Right renal pelvis (tissue), 4 donors: ENCODE measurements around the gene MED26. TPM values are rescaled to one million over a fixed set of nuclear protein-coding genes. Genes with fewer than 3 reads are reported as not detected.

Source experiments
- DNase-seq, 4 donors: peaks; one replicate each; pipeline ENCODE4 v3.0.0-alpha.2; 2013; ENCODE audit warnings: low read depth in 4 of 4, low spot score in 3 of 4, missing footprints in 1 of 4
- polyA plus RNA-seq, 4 donors: library from polyadenylated mRNA; unstranded; fragments of 120-200 nt; gene quantifications; one replicate each; pipeline ENCODE4 v1.2.1, GENCODE V29; 2013; ENCODE audit not compliant: insufficient read length in 4 of 4

MED26 gene
- polyA plus RNA-seq, 4 donors: 7.0 to 8.2 (median 7.7) TPM

- DNase-seq: no peak
Observed at GRCh38 chr19:16594131-16594586, 33.8 kb downstream of the MED26 start.

- DNase-seq: no peak
Observed at GRCh38 chr19:16593181-16593580, 34.8 kb downstream of the MED26 start.

- DNase-seq: no peak
Observed at GRCh38 chr19:16591803-16592556, 36.0 kb downstream of the MED26 start.

- no peak for DNase-seq
Observed at GRCh38 chr19:16590876-16591802, 36.9 kb downstream of the MED26 start.

GRCh38 chr19:16589917-16590316 lies 38.1 kb downstream of the MED26 start:
- no peak for DNase-seq

GRCh38 chr19:16588824-16589577 lies 39.0 kb downstream of the MED26 start:
- no peak for DNase-seq

- no peak for DNase-seq
Observed at GRCh38 chr19:16587833-16588823, 39.9 kb downstream of the MED26 start.

- no peak for DNase-seq
Observed at GRCh38 chr19:16586991-16587832, 40.8 kb downstream of the MED26 start.

GRCh38 chr19:16586477-16586871 lies 41.5 kb downstream of the MED26 start:
- no peak for DNase-seq

GRCh38 chr19:16585808-16586476 lies 42.1 kb downstream of the MED26 start:
- DNase-seq: no peak

- no peak for DNase-seq
Observed at GRCh38 chr19:16585094-16585801, 42.8 kb downstream of the MED26 start.

- DNase-seq: peak in 3 of 4 donors; percentile 41 to 57 (median 50)
Observed at GRCh38 chr19:16584248-16585093, 43.5 kb downstream of the MED26 start.

GRCh38 chr19:16582486-16583261 lies 45.3 kb downstream of the MED26 start:
- DNase-seq: no peak

GRCh38 chr19:16581971-16582343 lies 46.0 kb downstream of the MED26 start:
- DNase-seq: no peak

GRCh38 chr19:16581145-16581970 lies 46.6 kb downstream of the MED26 start:
- no peak for DNase-seq
